NOMO-1 treated with dmso at 0.1 percent for 144 hours (cell line): ENCODE measurements around the gene ARHGAP33.

Source experiments
- DNase-seq: peaks from one replicate; lab custom pipeline; 2025; ENCODE audit not compliant: unreplicated experiment; lab: John Stamatoyannopoulos, UW

ARHGAP33 gene

DNA sequence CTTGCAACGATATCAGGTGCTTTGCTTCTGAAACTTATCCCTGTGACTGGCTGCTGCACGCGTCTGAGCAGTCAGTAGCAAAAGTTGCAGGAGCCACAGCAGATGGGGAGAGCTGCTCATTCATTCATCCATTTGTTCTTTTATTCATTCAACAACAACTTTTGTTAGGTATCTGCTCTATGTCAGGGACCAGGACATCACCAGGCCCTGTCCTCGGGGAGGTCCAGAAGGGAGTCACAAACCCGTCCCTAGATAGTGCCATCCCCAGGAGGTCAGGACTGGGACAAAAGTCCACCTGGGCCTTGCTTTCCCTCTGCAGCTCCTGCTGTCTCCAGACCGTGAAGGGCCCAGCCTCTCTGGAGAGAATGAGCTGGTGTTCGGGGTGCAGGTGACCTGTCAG is 2.6 kb downstream of the ARHGAP33 start:
- DNase-seq = no peak

DNA sequence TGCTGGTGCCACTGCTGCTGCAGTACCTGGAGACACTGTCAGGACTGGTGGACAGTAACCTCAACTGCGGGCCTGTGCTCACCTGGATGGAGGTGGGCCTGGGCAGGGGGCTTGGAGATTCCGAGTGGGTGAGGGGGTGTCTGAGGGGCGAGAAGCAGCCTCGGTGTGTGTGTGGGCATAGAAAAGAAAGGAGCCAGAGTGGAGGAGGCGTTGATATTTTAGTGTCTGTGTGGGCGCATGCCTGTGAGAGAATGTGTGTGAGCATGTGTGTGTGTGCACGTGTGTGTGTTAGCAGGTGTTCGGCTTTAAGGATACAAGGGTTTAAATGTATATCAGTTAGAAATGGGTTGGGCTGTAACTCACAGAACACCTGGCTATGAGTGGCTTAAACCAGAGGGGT is 3.7 kb downstream of the ARHGAP33 start:
- DNase-seq = no peak

DNA sequence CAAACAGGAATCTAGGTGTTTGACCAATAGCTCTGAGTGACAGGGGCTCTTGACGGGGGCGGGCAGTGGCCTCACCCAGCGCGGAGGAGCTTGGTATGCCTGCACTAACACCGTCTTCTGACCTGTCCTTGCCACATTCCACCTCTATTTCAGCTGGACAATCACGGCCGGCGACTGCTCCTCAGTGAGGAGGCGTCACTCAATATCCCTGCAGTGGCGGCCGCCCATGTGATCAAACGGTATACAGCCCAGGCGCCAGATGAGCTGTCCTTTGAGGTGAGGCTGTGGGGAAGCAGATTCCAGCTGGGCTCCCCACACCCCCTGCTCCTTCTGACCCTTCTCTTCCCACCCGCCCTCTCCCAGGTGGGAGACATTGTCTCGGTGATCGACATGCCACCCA is 4.7 kb downstream of the ARHGAP33 start:
- no peak for DNase-seq

DNA sequence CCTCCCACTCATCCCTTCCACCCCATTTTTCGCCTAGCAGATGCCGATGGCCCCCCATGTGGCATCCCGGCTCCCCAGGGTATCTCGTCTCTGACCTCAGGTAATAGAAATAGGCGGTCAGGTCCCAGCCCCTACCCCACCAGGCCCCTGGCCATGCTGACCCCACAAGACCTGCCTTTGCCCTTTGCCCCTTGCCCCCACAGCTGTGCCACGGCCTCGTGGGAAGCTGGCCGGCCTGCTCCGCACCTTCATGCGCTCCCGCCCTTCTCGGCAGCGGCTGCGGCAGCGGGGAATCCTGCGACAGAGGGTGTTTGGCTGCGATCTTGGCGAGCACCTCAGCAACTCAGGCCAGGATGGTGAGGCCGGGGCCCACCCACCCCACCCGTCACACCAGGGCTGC is 5.4 kb downstream of the ARHGAP33 start:
- DNase-seq = no peak

DNA sequence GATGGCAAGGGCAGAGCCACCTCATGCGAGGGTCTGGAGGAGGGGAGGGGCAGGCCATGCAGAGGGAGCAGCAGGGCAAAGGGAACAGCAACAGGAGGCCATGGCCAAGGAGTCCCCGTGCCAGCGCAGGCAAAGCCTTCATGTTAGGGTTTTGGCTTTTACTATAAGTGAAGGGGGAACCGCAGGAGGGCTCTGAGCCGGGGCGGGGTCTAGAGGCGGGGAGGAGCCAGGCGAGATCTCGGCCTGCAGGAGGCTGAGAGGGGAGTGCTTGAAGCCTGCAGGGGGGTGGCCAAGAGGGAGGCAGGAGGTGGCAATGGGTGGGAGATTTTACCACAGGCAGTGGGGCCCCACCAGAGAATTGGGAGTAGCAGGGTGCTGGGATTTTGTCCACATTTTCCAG is 6.3 kb downstream of the ARHGAP33 start:
- DNase-seq = no peak

DNA sequence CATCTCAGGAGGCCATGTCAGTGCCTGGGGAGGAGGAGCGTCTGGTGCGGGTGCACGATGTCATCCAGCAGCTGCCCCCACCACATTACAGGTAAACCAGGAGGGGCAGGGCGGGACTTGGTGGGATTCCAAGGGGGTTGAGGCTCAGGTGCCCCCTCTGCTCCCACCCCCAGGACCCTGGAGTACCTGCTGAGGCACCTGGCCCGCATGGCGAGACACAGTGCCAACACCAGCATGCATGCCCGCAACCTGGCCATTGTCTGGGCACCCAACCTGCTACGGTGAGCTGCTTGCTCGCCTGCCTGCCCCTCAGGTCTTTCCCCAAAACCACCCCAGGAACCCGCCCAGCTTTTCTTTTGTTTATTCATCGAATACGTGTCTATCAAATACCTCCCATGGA is 7.2 kb downstream of the ARHGAP33 start:
- no peak for DNase-seq

DNA sequence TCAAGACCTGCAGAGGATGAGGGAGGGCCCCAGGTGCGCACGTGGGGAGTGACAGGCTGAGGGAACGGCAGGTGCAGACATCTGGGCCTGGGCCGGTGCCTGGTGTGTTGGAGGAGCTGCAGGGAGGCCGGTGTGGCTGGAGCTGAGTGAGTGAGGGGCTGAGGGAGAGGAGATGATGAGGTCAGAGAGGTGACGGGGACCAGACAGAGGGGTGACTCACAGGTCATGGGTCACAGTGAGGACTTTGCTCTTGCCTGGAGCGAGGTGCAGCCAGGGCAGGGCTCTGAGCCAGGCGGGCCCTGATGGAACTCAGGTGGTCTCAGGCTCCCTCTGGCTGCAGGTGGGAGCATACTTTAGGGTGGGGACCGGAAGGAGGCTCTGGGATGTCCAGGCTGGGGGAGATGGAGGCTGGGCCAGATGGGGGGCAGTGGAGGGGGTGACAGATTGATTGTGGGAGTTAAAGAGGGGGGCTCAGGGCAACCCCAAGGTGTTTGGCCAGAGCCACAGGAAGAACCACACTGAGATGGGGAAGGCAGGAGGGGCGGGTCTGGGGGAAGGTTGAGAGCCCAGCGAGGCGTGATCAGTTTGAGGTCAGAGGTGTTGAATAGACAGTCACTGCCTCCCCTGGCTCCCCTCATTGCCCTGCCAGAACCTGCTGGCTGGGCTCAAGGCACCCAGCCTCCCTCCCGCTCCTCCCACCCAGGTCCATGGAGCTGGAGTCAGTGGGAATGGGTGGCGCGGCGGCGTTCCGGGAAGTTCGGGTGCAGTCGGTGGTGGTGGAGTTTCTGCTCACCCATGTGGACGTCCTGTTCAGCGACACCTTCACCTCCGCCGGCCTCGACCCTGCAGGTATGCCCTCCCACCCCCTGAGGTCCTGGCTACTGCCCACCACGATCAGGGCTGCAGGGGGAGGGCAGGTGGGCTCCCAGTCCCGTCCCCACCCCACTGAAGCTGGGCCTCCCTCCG is 8.4 kb downstream of the ARHGAP33 start:
- DNase-seq = no peak

DNA sequence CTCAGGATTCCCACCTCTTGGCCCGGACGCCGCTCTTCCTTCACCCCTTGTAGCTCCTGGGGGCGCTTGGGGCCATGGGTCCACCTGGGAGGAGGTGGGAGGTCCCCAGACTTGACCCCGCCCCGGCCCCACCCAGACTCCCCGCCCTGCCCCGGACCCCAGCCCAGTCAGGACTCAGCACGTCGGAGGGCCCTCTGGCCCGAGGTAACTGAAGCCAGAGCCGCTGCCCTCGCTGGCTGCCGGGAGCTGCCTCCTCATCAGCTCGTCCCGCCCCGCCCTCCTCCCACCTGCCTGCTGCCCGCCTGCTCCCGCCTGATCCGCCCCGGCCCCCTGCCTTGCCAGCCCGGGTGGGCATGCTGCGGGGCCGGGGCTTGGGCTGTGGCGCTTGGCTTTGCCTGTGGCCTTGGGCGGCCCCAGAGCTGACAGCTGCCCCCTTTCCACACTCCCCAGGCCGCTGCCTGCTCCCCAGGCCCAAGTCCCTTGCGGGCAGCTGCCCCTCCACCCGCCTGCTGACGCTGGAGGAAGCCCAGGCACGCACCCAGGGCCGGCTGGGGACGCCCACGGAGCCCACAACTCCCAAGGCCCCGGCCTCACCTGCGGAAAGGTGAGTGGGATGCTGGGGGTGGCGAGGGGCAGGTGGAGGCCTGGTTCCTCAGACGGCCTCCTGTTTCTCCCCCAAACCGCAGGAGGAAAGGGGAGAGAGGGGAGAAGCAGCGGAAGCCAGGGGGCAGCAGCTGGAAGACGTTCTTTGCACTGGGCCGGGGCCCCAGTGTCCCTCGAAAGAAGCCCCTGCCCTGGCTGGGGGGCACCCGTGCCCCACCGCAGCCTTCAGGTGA is 9.4 kb downstream of the ARHGAP33 start:
- DNase-seq = no peak

DNA sequence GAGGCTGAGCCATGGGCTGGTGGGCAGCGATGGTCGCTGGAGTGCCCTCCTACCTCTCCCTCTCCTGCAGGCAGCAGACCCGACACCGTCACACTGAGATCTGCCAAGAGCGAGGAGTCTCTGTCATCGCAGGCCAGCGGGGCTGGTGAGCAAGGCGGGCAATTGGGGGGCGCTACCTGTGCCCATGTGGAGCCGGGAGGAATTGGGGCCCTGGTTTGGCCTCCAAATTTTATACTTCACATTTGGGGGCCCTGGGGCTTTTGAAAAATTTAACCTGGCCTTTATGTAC is 9.9 kb downstream of the ARHGAP33 start:
- no peak for DNase-seq

DNA sequence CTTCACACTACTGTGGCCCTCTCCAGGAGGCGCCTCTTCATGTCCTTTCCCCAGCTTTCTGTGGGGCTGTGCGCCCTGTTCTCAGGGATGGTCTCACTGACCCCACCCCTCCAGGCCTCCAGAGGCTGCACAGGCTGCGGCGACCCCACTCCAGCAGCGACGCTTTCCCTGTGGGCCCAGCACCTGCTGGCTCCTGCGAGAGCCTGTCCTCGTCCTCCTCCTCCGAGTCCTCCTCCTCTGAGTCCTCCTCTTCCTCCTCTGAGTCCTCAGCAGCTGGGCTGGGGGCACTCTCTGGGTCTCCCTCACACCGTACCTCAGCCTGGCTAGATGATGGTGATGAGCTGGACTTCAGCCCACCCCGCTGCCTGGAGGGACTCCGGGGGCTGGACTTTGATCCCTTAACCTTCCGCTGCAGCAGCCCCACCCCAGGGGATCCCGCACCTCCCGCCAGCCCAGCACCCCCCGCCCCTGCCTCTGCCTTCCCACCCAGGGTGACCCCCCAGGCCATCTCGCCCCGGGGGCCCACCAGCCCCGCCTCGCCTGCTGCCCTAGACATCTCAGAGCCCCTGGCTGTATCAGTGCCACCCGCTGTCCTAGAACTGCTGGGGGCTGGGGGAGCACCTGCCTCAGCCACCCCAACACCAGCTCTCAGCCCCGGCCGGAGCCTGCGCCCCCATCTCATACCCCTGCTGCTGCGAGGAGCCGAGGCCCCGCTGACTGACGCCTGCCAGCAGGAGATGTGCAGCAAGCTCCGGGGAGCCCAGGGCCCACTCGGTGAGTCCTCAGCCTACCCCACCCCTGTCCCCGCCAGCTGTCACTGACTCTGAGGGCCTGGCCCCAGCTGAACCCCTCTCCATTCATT is 11.2 kb downstream of the ARHGAP33 start:
- no peak for DNase-seq

DNA sequence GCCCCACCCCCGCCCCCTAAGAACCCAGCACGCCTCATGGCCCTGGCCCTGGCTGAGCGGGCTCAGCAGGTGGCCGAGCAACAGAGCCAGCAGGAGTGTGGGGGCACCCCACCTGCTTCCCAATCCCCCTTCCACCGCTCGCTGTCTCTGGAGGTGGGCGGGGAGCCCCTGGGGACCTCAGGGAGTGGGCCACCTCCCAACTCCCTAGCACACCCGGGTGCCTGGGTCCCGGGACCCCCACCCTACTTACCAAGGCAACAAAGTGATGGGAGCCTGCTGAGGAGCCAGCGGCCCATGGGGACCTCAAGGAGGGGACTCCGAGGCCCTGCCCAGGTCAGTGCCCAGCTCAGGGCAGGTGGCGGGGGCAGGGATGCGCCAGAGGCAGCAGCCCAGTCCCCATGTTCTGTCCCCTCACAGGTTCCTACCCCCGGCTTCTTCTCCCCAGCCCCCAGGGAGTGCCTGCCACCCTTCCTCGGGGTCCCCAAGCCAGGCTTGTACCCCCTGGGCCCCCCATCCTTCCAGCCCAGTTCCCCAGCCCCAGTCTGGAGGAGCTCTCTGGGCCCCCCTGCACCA is 11.9 kb downstream of the ARHGAP33 start:
- DNase-seq = no peak

DNA sequence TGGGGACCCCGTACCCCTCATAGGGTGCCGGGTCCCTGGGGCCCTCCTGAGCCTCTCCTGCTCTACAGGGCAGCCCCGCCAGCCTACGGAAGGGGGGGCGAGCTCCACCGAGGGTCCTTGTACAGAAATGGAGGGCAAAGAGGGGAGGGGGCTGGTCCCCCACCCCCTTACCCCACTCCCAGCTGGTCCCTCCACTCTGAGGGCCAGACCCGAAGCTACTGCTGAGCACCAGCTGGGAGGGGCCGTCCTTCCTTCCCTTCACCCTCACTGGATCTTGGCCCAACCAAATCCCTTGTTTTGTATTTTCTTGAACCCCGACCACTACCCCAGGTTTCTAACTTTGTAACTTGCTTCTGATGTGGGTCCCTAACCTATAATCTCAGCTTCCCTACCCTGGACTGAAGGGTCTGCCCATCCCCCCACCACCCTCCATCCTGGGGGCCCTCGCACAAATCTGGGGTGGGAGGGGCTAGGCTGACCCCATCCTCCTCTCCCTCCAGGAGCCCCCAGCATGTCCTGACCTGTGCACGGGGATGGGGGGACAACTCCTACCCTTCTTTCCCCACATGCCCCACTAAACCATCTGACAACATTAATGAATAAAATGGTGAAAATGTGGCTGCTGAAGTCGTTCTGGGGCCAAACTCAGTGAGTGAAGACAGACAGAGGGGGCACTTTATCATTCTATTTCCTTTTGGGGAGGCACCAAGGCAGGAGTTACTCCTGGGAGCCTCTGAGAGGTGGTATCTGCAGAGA is 13.0 kb downstream of the ARHGAP33 start:
- DNase-seq = no peak

DNA sequence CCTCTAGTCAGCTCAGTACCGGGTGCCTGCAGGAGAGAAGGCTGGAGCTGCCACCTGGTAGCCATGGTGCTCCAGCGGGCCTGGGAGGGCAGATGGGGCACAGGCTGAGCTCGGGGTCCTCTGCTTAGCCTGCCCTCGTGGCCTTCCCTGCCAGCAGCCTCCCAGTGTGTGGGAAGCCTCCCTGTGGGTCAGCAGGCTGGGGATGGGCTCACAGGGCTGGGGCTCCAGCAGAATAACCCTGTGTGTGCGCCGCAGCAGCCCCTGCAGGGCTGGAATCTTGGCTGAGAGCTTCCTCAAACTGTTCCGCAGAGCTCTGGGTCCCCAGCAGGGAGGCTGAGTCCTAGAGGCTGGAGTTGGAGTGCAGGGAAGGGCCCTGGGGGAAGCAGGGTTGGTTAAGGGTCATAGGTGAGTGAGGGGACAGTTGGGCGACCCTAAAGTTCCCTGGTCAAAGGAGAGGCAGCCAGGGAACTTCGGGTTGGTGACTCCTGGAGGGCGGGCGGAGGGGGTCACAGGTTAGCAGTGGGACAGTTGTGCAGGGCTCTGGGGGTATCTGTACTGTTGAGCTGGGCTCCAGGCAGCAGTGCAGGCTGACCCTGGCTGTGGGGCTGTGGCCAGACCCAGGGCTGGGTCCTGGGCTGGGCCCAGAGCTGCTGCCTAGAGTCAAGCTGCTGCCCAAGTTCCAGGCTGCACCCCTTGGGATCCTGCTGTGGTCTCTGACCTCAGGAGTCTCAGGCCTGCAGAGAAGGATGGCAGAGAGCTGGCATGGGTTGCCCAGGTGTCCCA is 14.0 kb downstream of the ARHGAP33 start:
- no peak for DNase-seq

DNA sequence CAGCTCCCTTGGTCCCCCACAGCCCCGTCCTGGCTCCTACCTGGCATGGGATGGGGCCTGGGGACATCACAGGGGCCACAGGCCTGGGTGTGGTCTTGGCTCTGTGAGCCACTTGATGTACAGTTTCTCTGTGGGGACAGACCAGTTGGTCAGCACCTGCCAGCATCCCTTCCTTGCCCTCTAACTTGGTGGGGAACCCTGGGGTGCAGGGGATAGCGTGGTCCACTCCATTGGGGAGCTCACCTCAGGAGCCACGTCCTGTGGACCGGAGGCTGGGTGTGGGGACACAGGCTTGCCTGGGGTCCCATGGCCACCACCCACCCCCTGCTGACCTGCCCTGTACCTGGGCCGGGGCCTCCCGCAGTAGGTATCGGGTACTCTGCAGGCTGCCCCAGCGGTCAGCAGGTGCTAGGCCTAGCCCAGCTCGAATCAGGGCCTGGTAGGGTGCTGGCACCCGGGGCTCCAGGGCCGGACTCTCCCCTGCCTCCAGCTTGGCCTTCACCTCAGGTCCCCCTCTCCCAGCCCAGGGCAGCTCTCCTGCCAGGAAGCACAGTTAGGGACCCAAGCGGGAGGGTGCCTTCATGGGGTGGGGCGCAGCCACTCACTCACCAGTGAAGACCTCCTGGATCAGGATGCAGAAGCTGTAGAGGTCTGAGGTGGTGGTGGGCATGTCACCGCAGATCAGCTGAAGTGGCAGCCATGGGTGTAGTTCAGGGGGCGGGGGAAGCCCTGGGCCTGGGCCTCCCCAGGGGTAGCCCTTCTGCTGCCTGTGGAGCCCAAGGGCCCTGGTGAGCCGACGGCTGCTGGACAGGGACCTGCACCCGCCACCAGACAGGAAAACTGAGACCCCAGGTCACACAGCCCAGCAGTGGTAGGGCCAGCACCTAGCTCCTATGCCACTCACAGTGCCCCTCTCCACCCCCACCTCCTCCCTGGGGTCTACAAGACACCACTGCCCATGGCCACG is 14.9 kb downstream of the ARHGAP33 start:
- no peak for DNase-seq

DNA sequence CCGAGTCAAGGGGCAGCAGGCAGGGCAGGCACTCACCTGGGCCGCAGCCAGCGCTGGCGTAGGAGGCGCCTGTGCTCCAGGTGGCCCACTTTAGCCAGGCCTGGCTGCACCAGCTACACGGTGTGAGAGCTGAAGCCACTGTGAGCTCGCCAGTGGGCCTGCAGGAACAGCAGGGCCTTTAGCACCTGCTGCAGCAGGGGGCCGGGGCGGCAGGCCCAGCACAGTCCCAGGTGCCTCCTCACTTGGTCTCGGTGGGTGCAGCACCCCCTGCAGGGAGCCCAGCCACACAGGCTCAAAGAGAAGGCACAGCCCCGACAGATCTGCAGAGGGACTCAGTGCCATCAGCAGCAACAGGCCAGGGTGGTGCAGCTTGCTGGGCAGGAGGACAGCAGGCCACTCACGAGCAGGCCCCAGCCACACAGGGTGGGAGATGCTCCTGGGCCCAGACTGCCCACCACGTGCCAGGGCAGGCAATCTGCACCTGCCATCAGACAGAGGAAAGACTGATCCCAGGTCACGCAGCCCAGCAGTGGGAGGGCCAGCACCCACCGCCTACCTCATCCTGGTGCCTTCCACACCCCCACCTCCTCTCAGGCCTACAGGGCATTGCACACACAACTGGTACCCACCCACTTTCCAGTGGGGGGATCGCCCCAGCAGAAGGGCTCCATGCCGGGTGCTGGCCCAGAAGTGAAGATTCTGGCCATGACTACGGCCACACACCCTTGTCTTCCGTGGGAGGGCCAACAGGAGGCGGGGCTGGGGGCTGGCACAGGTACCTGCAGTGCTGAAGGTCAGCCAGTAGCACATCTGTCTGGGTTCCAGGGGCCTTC is 15.8 kb downstream of the ARHGAP33 start:
- DNase-seq = no peak

DNA sequence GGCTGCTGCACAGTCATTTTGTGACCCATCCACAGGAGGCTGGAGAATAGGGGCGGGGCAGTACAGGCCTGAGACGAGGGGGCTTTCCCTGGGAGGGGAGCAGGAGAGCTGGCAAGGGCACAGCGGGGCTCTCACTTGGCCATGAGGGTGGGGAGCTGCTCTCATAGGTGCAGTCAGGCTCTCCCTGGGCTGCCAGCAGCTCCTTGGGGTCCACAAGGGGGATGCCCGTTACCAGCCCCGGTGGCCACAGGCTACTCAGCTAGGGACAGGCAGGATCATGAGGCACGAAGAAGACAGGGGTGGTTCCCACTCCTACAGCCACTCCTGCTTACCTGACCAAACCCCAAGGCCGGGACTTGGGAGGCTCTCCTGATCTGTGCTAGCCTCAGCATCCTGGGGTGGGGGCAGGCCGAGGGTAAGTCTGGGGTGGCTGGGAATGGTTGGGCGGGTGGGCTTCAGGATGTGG is 16.5 kb downstream of the ARHGAP33 start:
- no peak for DNase-seq

DNA sequence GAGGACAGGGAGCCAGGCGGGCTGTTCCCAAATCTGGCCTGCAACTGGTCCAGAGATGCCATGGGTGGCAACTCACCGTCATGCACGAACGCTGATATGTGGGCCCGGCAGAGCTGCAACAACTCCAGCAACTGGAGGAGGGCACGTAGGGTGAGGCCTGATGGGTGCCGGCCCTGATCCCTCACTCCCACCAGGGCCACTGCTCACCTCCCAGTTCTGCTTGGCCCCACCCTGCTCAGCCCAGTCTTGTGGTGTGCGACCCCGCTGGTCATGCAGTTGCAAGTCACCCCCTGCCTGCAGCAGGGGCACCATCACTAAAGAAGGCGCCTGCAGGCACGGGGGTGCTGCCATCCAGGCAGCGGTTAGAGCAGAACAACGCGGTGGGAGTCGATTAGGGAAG is 16.9 kb downstream of the ARHGAP33 start:
- DNase-seq = no peak
